PC-9 (cell line): ENCODE data around the gene TUBB4B. TPM values are rescaled to one million over a fixed set of nuclear protein-coding genes. Genes with fewer than 3 reads are reported as not detected.
A peak's percentile ranks its signal among the peaks of the same experiment; 100 is the strongest.

ENCODE experiments used
- BruUV-seq: library from RNA; stranded (reverse); fragments of 400-500 nt; replicated peaks from 2 replicates; lab custom pipeline; 2021; lab: Mats Ljungman, UMichigan
- CTCF ChIA-PET: fragments of 300-600 bp; sonication (Branson Sonifier 250); formaldehyde crosslinking; loops from one replicate; lab custom pipeline; 2022; ENCODE audit warnings: antibody characterized with exemption; lab: Charles Lee
- POLR2A ChIA-PET: fragments of 300-600 bp; sonication (Branson Sonifier 250); formaldehyde crosslinking; loops from one replicate; lab custom pipeline; 2022; ENCODE audit warnings: antibody characterized with exemption; ENCODE audit not compliant: unreplicated experiment; lab: Charles Lee
- DNase-seq, 2 experiments: peaks; one replicate each; pipeline versions ENCODE4 v3.0.0 to v3.0.0-alpha.2; 2015 to 2022; ENCODE audit warnings: mixed read lengths in 1 of 2
- H2AFZ ChIP-seq: fragments of 200-600 bp; sonication (generic); 2 replicates; pipeline ENCODE4 v1.8.1; 2017; ENCODE audit warnings: antibody characterized with exemption
- H3F3A ChIP-seq: fragments of 200-600 bp; sonication (generic); 2 replicates; pipeline ENCODE4 v1.8.1; 2017; ENCODE audit warnings: antibody characterized with exemption, mild to moderate bottlenecking, low read depth; ENCODE audit not compliant: insufficient read depth
- H3K27ac ChIP-seq: fragments of 200-600 bp; sonication (generic); 2 replicates; pipeline ENCODE4 v1.6.1; 2016; ENCODE audit warnings: mixed run types
- H3K27me3 ChIP-seq: fragments of 200-600 bp; sonication (generic); 2 replicates; pipeline ENCODE4 v1.6.1; 2016; ENCODE audit warnings: low read depth, mixed run types; ENCODE audit not compliant: insufficient read depth
- H3K36me3 ChIP-seq: fragments of 200-600 bp; sonication (generic); 2 replicates; pipeline ENCODE4 v1.6.1; 2016; ENCODE audit warnings: low read depth, mixed run types
- H3K4me1 ChIP-seq: fragments of 200-600 bp; sonication (generic); replicated peaks from 2 replicates; pipeline ENCODE4 v1.6.1; 2016; ENCODE audit warnings: mixed run types; ENCODE audit not compliant: insufficient read depth
- H3K4me2 ChIP-seq: fragments of 200-600 bp; sonication (generic); 2 replicates; pipeline ENCODE4 v1.6.1; 2017; ENCODE audit warnings: mixed run types
- H3K4me3 ChIP-seq: fragments of 200-600 bp; sonication (generic); 2 replicates; pipeline ENCODE4 v1.6.1; 2016; ENCODE audit warnings: mixed run types
- H3K79me2 ChIP-seq: fragments of 200-600 bp; sonication (generic); 2 replicates; pipeline ENCODE4 v1.6.1; 2017; ENCODE audit warnings: low read depth, mixed run types
- H3K9me2 ChIP-seq: fragments of 200-600 bp; sonication (generic); 2 replicates; pipeline ENCODE4 v1.8.1; 2017; ENCODE audit warnings: mild to moderate bottlenecking; ENCODE audit not compliant: insufficient read depth
- H3K9me3 ChIP-seq: fragments of 200-600 bp; sonication (generic); 2 replicates; pipeline ENCODE4 v1.8.1; 2016; ENCODE audit warnings: low read depth; ENCODE audit not compliant: insufficient read depth
- H4K20me1 ChIP-seq: fragments of 200-600 bp; sonication (generic); 2 replicates; pipeline ENCODE4 v1.8.1; 2017; ENCODE audit not compliant: insufficient read depth
- CTCF ChIP-seq: fragments of 200-600 bp; sonication (generic); conservative IDR thresholded peaks from 2 replicates; pipeline ENCODE4 v1.6.1; 2017; ENCODE audit warnings: mixed run types, antibody characterized with exemption, mild to moderate bottlenecking, moderate library complexity
- EZH2 ChIP-seq: fragments of 200-600 bp; sonication (generic); IDR thresholded peaks from 2 replicates; pipeline ENCODE4 v1.8.0; 2017; ENCODE audit warnings: antibody characterized with exemption, low read depth
- intact Hi-C: fragments of 100-400 bp; cut with micrococcal nuclease; formaldehyde crosslinking; loops from one replicate; pipeline ENCODE4 v1.10.0; 2022; ENCODE audit not compliant: unreplicated experiment
- total RNA-seq: library from RNA; stranded (reverse); gene quantifications from 2 replicates; pipeline ENCODE4 v1.2.3, GENCODE V29; 2021

TUBB4B gene
- total RNA-seq, 1 experiment from 2014 or later: 494 TPM

GRCh38 chr9:137243626-137244485, 2.8 kb downstream of the TUBB4B start:
- Histone ChIP-seq H2AFZ (no peak overlapping the region), H3K4me2 (peak overlapping the region; percentile 99; the same call in 1 of the 2 replicates), H3K4me1 (peaks cover 25% of the 10 kb centered on the region), H3F3A (peaks cover 40% of the 10 kb centered on the region), H3K9me2 (no peaks in the 10 kb centered on the region), H3K36me3 (peaks cover 21% of the 10 kb centered on the region; the same call in 1 of the 2 replicates), H3K27me3 (no peaks in the 10 kb centered on the region), H4K20me1 (peaks cover 29% of the 10 kb centered on the region), H3K9me3 (no peaks in the 10 kb centered on the region), H3K27ac (no peak overlapping the region), H3K4me3 (no peak overlapping the region), H3K79me2 (peaks cover 38% of the 10 kb centered on the region)
- no peak for DNase-seq
- ChIA-PET CTCF (no interaction called here), POLR2A (interaction anchor here (0.5 to 1.1 kb wide), 3 partner anchors 10 to 113 kb away, joined by 3 to 5 read pairs (median 3); no protein-coding TSS in a partner anchor)
- BruUV-seq: no TSS peak
- no peak for TF ChIP-seq EZH2
- TF ChIP-seq CTCF: no peak
- intact Hi-C loops: loop anchor here (1.0 to 5.0 kb wide), 3 partner anchors 22 to 452 kb away; partner anchors contain the start of genes RNF208 and TMEM141

GRCh38 chr9:137244486-137245449, 3.7 kb downstream of the TUBB4B start:
- CTCF ChIA-PET: no interaction called here
- no peaks in the 10 kb centered on the region for H3K9me3 ChIP-seq
- no peaks in the 10 kb centered on the region for H3K27me3 ChIP-seq
- intact Hi-C loops: loop anchor here (5.0 kb wide), 2 partner anchors 368 to 452 kb away; partner anchors contain the start of gene TMEM141
- H3K27ac ChIP-seq: no peak overlapping the region
- BruUV-seq: no TSS peak
- TF ChIP-seq EZH2 (no peak), CTCF (no peak)
- H3F3A ChIP-seq: peaks cover 42% of the 10 kb centered on the region
- DNase-seq: no peak
- H4K20me1 ChIP-seq: peaks cover 29% of the 10 kb centered on the region
- no peak overlapping the region for H2AFZ ChIP-seq
- no peak overlapping the region for H3K4me2 ChIP-seq
- peaks cover 21% of the 10 kb centered on the region; the same call in 1 of the 2 replicates for H3K36me3 ChIP-seq
- H3K9me2 ChIP-seq: no peaks in the 10 kb centered on the region
- POLR2A ChIA-PET: interaction anchor here (1.1 kb wide), 1 partner anchor 10 kb away, joined by 5 read pairs; no protein-coding TSS in a partner anchor
- H3K4me3 ChIP-seq: no peak overlapping the region
- peaks cover 29% of the 10 kb centered on the region for H3K79me2 ChIP-seq
- peaks cover 15% of the 10 kb centered on the region for H3K4me1 ChIP-seq
